ENCODE data around the gene ADO. TPM values are rescaled to one million over a fixed set of nuclear protein-coding genes. Genes with fewer than 3 reads are reported as not detected.
"Not testable (repeated sequence)": the region's sequence is repeated elsewhere in the genome, so short reads cannot be mapped to it uniquely, and the experiment has no call there.

ADO gene
- total RNA-seq, 1 experiment from 2014 or later = 39.5 TPM

DNA sequence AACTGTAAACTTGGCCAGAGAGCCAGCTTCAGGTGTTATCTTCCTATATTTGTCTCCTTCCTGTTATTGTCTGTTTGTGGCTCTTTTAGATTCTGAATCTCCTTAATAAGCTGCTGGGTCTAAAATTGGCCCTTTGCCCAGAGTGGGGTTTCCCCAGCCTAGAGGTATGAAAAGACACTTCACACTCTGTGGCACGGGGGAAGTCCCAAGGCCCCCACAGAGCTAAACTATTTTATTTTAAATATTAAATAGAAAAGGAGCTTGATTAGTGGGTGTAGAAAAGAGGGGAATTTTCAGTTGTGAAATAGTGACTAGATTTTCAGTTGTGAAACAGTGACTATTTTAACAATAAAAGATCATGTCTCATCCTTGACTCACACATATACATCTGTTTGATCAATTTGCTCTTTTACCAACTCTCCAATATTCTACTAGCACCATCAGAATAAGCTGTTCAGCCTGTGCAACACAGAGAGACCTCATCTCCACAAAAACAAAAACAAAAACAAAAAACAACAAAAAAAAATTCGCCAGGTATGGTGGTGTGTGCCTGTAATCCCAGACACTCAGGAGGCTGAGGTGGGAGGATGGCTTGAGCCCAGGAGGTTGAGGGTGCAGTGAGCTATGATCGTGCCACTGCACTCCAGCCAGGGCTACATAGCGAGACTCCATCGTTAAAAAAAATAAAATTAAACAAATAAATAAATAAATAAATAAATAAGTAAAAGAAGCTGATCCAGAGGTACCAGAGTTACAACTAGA lies 24.9 kb upstream of the ADO start:
- Histone ChIP-seq H3K4me1 (replicated peaks) (no peaks in the 10 kb centered on the region), H3K9me3 (replicated peaks) (no peaks in the 10 kb centered on the region), H3K36me3 (no peaks in the 10 kb centered on the region), H3K27me3 (replicated peaks) (no peaks in the 10 kb centered on the region), H3K4me3 (no peak overlapping the region), H3K27ac (no peak overlapping the region)
- DNase-seq (ENCODE audit: low read depth in 1 of 2, low spot score in 2 of 2) = no peak

DNA sequence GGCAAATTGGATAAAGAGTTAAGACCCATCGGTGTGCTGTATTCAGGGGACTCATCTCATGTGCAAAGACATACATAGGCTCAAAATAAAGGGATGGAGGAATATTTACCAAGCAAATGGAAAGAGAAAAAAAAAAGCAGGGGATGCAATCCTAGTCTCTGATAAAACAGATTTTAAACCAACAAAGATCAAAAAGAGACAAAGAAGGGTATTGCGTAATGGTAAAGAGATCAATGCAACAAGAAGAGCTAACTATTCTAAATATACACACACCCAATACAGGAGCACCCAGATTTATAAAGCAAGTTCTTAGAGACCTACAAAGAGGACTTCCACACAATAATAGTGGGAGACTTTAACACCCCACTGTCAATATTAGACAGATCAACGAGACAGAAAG lies 20.0 kb upstream of the ADO start:
- H3K4me3 ChIP-seq; H3K9me3 ChIP-seq (replicated peaks); H3K27me3 ChIP-seq (replicated peaks); H3K4me1 ChIP-seq (replicated peaks); H3K27ac ChIP-seq; H3K36me3 ChIP-seq; DNase-seq (ENCODE audit: low read depth in 1 of 2, low spot score in 2 of 2): not testable (repeated sequence)

- not testable (repeated sequence) for H3K27ac ChIP-seq; H3K9me3 ChIP-seq (replicated peaks); H3K4me3 ChIP-seq; H3K27me3 ChIP-seq (replicated peaks); H3K4me1 ChIP-seq (replicated peaks); DNase-seq (ENCODE audit: low read depth in 1 of 2, low spot score in 2 of 2); H3K36me3 ChIP-seq
Observed at GRCh38 chr10:62788285-62788684, 16.2 kb upstream of the ADO start.

- no peaks in the 10 kb centered on the region for H3K36me3 ChIP-seq
- no peak overlapping the region for H3K4me3 ChIP-seq
- DNase-seq (ENCODE audit: low read depth in 1 of 2, low spot score in 2 of 2) = peak in 1 of 2 experiments; percentile 36
- H3K27me3 ChIP-seq (replicated peaks) = no peaks in the 10 kb centered on the region
- peaks cover 9% of the 10 kb centered on the region for H3K4me1 ChIP-seq (replicated peaks)
- no peak overlapping the region for H3K27ac ChIP-seq
- no peaks in the 10 kb centered on the region for H3K9me3 ChIP-seq (replicated peaks)
Observed at GRCh38 chr10:62788861-62789467, 15.6 kb upstream of the ADO start.

- no peak overlapping the region for H3K27ac ChIP-seq
- DNase-seq (ENCODE audit: low read depth in 1 of 2, low spot score in 2 of 2) = no peak
- peaks cover 13% of the 10 kb centered on the region for H3K4me1 ChIP-seq (replicated peaks)
Observed at GRCh38 chr10:62790019-62790555, 14.4 kb upstream of the ADO start.

DNA sequence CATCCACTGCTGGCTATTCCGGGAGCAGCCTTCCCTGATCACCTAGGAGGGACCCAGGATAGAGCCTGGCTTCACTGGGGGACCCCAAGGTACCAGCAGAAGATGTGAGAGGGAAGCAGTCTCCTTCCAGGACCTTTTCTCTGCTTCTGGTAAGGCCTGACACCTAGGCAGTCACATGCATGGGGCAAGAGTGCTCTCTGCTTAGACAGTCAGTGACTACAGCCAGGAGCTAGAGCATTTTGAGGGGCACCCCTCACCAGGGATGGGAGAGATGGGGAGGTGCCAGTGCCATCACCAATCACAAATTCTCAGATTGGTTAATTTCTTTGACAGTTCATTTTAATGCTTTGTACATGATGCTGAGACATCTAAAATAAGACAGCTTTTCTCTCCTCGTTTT lies 13.9 kb upstream of the ADO start:
- H3K27ac ChIP-seq = no peak overlapping the region
- H3K27me3 ChIP-seq (replicated peaks) = no peaks in the 10 kb centered on the region
- DNase-seq (ENCODE audit: low read depth in 1 of 2, low spot score in 2 of 2) = no peak
- H3K36me3 ChIP-seq = no peaks in the 10 kb centered on the region
- H3K4me1 ChIP-seq (replicated peaks) = peaks cover 13% of the 10 kb centered on the region
- H3K9me3 ChIP-seq (replicated peaks) = no peaks in the 10 kb centered on the region
- no peak overlapping the region for H3K4me3 ChIP-seq

More at GRCh38 chr10:62790019-62790555, 14.4 kb upstream of the ADO start:
- Histone ChIP-seq H3K27me3 (replicated peaks) (no peaks in the 10 kb centered on the region), H3K36me3 (no peaks in the 10 kb centered on the region), H3K4me3 (no peak overlapping the region), H3K9me3 (replicated peaks) (no peaks in the 10 kb centered on the region)

DNA sequence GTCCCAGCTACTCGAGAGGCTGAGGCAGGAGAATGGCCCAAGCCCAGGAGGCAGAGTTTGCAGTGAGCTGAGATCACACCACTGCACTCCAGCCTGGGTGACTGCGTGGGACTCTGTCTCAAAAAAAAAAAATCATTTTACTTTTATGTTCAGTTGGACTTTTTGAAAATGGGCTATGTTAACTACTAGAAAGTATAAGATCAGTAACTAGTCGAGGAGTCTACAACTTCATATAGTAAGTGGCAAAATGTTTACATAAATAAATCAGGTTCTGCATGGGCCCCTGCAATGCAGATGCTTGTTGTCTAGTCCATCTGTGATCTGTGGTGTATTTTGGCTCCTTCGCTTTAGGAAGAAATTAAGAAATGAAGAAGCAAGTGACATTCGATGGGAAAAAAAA lies 12.3 kb upstream of the ADO start:
- no peak for DNase-seq (ENCODE audit: low read depth in 1 of 2, low spot score in 2 of 2)
- no peaks in the 10 kb centered on the region for H3K36me3 ChIP-seq

GRCh38 chr10:62794306-62794705 lies 10.2 kb upstream of the ADO start:
- Histone ChIP-seq H3K4me3 (no peak overlapping the region), H3K27ac (no peak overlapping the region), H3K4me1 (replicated peaks) (peaks cover 9% of the 10 kb centered on the region), H3K27me3 (replicated peaks) (peaks cover 8% of the 10 kb centered on the region; the same call in 1 of the 2 replicates), H3K9me3 (replicated peaks) (no peaks in the 10 kb centered on the region), H3K36me3 (no peaks in the 10 kb centered on the region)
- no peak for DNase-seq (ENCODE audit: low read depth in 1 of 2, low spot score in 2 of 2)

More for the DNA sequence above, 12.3 kb upstream of the ADO start:
- Histone ChIP-seq H3K4me1 (replicated peaks) (peaks cover 13% of the 10 kb centered on the region), H3K27ac (no peak overlapping the region), H3K27me3 (replicated peaks) (peaks cover 3% of the 10 kb centered on the region; the same call in 1 of the 2 replicates), H3K4me3 (no peak overlapping the region), H3K9me3 (replicated peaks) (no peaks in the 10 kb centered on the region)

- DNase-seq (ENCODE audit: low read depth in 1 of 2, low spot score in 2 of 2) = no peak
- no peak overlapping the region for H3K27ac ChIP-seq
- H3K4me1 ChIP-seq (replicated peaks) = peaks cover 4% of the 10 kb centered on the region; the same call in 1 of the 2 replicates
- H3K36me3 ChIP-seq = no peaks in the 10 kb centered on the region
- no peaks in the 10 kb centered on the region for H3K9me3 ChIP-seq (replicated peaks)
- H3K4me3 ChIP-seq = no peak overlapping the region
- peaks cover 10% of the 10 kb centered on the region; the same call in 1 of the 2 replicates for H3K27me3 ChIP-seq (replicated peaks)
Observed at GRCh38 chr10:62795100-62795499, 9.4 kb upstream of the ADO start.

- no peak overlapping the region for H3K4me3 ChIP-seq
- H3K36me3 ChIP-seq = no peaks in the 10 kb centered on the region
- H3K9me3 ChIP-seq (replicated peaks) = no peaks in the 10 kb centered on the region
- no peak overlapping the region for H3K27ac ChIP-seq
- DNase-seq (ENCODE audit: low read depth in 1 of 2, low spot score in 2 of 2) = no peak
- H3K27me3 ChIP-seq (replicated peaks) = peaks cover 10% of the 10 kb centered on the region; the same call in 1 of the 2 replicates
- peaks cover 4% of the 10 kb centered on the region; the same call in 1 of the 2 replicates for H3K4me1 ChIP-seq (replicated peaks)
Observed at GRCh38 chr10:62795762-62796161, 8.8 kb upstream of the ADO start.

DNA sequence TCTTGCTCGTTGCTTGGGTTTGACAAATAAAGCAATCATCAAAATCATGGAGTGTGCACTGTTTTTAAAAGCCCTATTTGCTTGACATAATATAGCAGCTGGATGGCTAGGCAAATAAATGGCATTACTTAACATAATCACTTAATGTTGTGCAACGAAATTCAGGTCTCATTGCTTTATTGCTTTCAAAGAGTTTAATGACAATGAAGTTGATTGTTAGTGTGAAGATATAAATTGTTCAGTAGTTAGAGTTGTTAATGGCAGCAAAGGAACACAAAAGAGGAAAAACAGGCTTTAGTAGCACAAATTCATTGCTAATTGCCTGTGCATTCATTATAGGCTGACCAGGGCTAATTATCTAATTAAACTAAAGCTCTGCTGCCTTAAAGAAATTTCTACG lies 7.6 kb upstream of the ADO start:
- DNase-seq (ENCODE audit: low read depth in 1 of 2, low spot score in 2 of 2) = no peak
- peaks cover 4% of the 10 kb centered on the region; the same call in 1 of the 2 replicates for H3K4me1 ChIP-seq (replicated peaks)
- no peaks in the 10 kb centered on the region for H3K36me3 ChIP-seq
- H3K27me3 ChIP-seq (replicated peaks) = peaks cover 10% of the 10 kb centered on the region; the same call in 1 of the 2 replicates
- no peaks in the 10 kb centered on the region for H3K9me3 ChIP-seq (replicated peaks)
- H3K27ac ChIP-seq = no peak overlapping the region
- H3K4me3 ChIP-seq = no peak overlapping the region

- no peak overlapping the region for H3K27ac ChIP-seq
- H3K27me3 ChIP-seq (replicated peaks) = peaks cover 10% of the 10 kb centered on the region; the same call in 1 of the 2 replicates
- peaks cover 19% of the 10 kb centered on the region for H3K4me1 ChIP-seq (replicated peaks)
- no peaks in the 10 kb centered on the region for H3K9me3 ChIP-seq (replicated peaks)
- no peak overlapping the region for H3K4me3 ChIP-seq
- peaks cover 21% of the 10 kb centered on the region for H3K36me3 ChIP-seq
- no peak for DNase-seq (ENCODE audit: low read depth in 1 of 2, low spot score in 2 of 2)
Observed at GRCh38 chr10:62801871-62802270, 2.6 kb upstream of the ADO start.

- no peaks in the 10 kb centered on the region for H3K9me3 ChIP-seq (replicated peaks)
- peak overlapping the region; percentile 88 for H3K27ac ChIP-seq
- H3K27me3 ChIP-seq (replicated peaks) = peaks cover 3% of the 10 kb centered on the region; the same call in 1 of the 2 replicates
- no peak for DNase-seq (ENCODE audit: low read depth in 1 of 2, low spot score in 2 of 2)
- peak overlapping the region; percentile 90 for H3K4me3 ChIP-seq
- H3K36me3 ChIP-seq = peaks cover 33% of the 10 kb centered on the region
- peaks cover 21% of the 10 kb centered on the region for H3K4me1 ChIP-seq (replicated peaks)
Observed at GRCh38 chr10:62803724-62804355, 680 bp upstream of the ADO start.

All from SJSA1 (cell line).